OCI-LY7 (cell line): ENCODE results near the gene GJC2.

Experiments used
- CTCF ChIP-seq: fragments of 200-600 bp; sonication (generic); conservative IDR thresholded peaks from 2 replicates; pipeline ENCODE4 v1.5.1; 2014; ENCODE audit warnings: mild to moderate bottlenecking, antibody characterized with exemption, low read length, moderate library complexity, mixed read lengths
- EZH2phosphoT487 ChIP-seq: fragments of 200-600 bp; sonication (generic); IDR thresholded peaks from 2 replicates; pipeline ENCODE4 v1.6.1; 2018; ENCODE audit warnings: low read depth, borderline replicate concordance, mild to moderate bottlenecking, mixed run types, antibody characterized with exemption, low read length, moderate library complexity, mixed read lengths

GRCh38 chr1:228190182-228190581 is 40.5 kb downstream of the GJC2 start:
- TF ChIP-seq CTCF (no peak), EZH2phosphoT487 (no peak)
